ENCODE measurements around the gene PPP2R5D.

PPP2R5D gene

GRCh38 chr6:42984924-42985475, 630 bp downstream of the PPP2R5D start:
- Histone ChIP-seq H3K4me1 (ENCODE audit: insufficient read depth, low read length) (peaks cover 49% of the 10 kb centered on the region), H3K9ac (ENCODE audit: low read depth, low read length) (peak overlapping the region; percentile 86), H3K4me3 (ENCODE audit: low read depth in 1 of 2, low read length in 2 of 2) (peak overlapping the region; percentile 57 to 74; a peak in 3 of 4 replicates), H3K4me2 (ENCODE audit: insufficient read depth, low read length) (peak overlapping the region; percentile 81), H3K79me2 (ENCODE audit: insufficient read depth, low read length) (peaks cover 59% of the 10 kb centered on the region), H2AFZ (ENCODE audit: low read depth, low read length) (peak overlapping the region; percentile 65), H3K9me3 (ENCODE audit: insufficient read depth, low read length, severe bottlenecking) (no peaks in the 10 kb centered on the region), H4K20me1 (ENCODE audit: insufficient read depth, low read length) (peaks cover 12% of the 10 kb centered on the region; the same call in 1 of the 2 replicates), H3K27me3 (ENCODE audit: insufficient read depth, low read length, poor library complexity) (no peaks in the 10 kb centered on the region), H3K36me3 (ENCODE audit: insufficient read depth, low read length) (peaks cover 26% of the 10 kb centered on the region), H3K27ac (ENCODE audit: low read length) (peak overlapping the region; percentile 75)
- ATAC-seq (ENCODE audit: insufficient read depth, low read depth) = peak; percentile 7; the same call in 2 of the 3 replicates
- DNase-seq = peak; percentile 48
- no peak for TF ChIP-seq CTCF (IDR thresholded peaks at IDR 0.05; ENCODE audit: borderline replicate concordance, extremely low read depth, low read length, poor library complexity, severe bottlenecking)
- TF ChIP-seq EZH2 (IDR thresholded peaks at IDR 0.05; ENCODE audit: borderline replicate concordance, low read depth, low read length, severe bottlenecking) = no peak

- peaks cover 45% of the 10 kb centered on the region for H3K4me1 ChIP-seq (ENCODE audit: insufficient read depth, low read length)
- DNase-seq (no peak), ATAC-seq (ENCODE audit: insufficient read depth, low read depth) (no peak)
- no peak overlapping the region for H3K4me3 ChIP-seq (ENCODE audit: low read depth in 1 of 2, low read length in 2 of 2)
- peaks cover 75% of the 10 kb centered on the region for H3K79me2 ChIP-seq (ENCODE audit: insufficient read depth, low read length)
- H3K27me3 ChIP-seq (ENCODE audit: insufficient read depth, low read length, poor library complexity) = no peaks in the 10 kb centered on the region
- H3K9me3 ChIP-seq (ENCODE audit: insufficient read depth, low read length, severe bottlenecking) = no peaks in the 10 kb centered on the region
- H2AFZ ChIP-seq (ENCODE audit: low read depth, low read length) = no peak overlapping the region
- peaks cover 12% of the 10 kb centered on the region; the same call in 1 of the 2 replicates for H4K20me1 ChIP-seq (ENCODE audit: insufficient read depth, low read length)
- H3K27ac ChIP-seq (ENCODE audit: low read length) = no peak overlapping the region
- H3K4me2 ChIP-seq (ENCODE audit: insufficient read depth, low read length) = 0 out of 2 replicates have a peak overlapping the region, but pooled peaks have one; percentile 81
- H3K9ac ChIP-seq (ENCODE audit: low read depth, low read length) = 0 out of 2 replicates have a peak overlapping the region, but pooled peaks have one; percentile 0
- peaks cover 43% of the 10 kb centered on the region for H3K36me3 ChIP-seq (ENCODE audit: insufficient read depth, low read length)
- no peak for TF ChIP-seq EZH2 (IDR thresholded peaks at IDR 0.05; ENCODE audit: borderline replicate concordance, low read depth, low read length, severe bottlenecking)
- TF ChIP-seq CTCF (IDR thresholded peaks at IDR 0.05; ENCODE audit: borderline replicate concordance, extremely low read depth, low read length, poor library complexity, severe bottlenecking) = no peak
Observed at GRCh38 chr6:42987533-42988451, 3.4 kb downstream of the PPP2R5D start.

GRCh38 chr6:42988486-42989020, 4.2 kb downstream of the PPP2R5D start:
- Histone ChIP-seq H3K27me3 (ENCODE audit: insufficient read depth, low read length, poor library complexity) (no peaks in the 10 kb centered on the region), H2AFZ (ENCODE audit: low read depth, low read length) (no peak overlapping the region), H3K27ac (ENCODE audit: low read length) (no peak overlapping the region), H3K9me3 (ENCODE audit: insufficient read depth, low read length, severe bottlenecking) (no peaks in the 10 kb centered on the region), H3K79me2 (ENCODE audit: insufficient read depth, low read length) (peaks cover 76% of the 10 kb centered on the region), H3K4me1 (ENCODE audit: insufficient read depth, low read length) (peaks cover 40% of the 10 kb centered on the region), H3K4me3 (ENCODE audit: low read depth in 1 of 2, low read length in 2 of 2) (no peak overlapping the region), H4K20me1 (ENCODE audit: insufficient read depth, low read length) (peaks cover 12% of the 10 kb centered on the region; the same call in 1 of the 2 replicates), H3K4me2 (ENCODE audit: insufficient read depth, low read length) (no peak overlapping the region), H3K9ac (ENCODE audit: low read depth, low read length) (no peak overlapping the region), H3K36me3 (ENCODE audit: insufficient read depth, low read length) (peaks cover 43% of the 10 kb centered on the region)
- TF ChIP-seq EZH2 (IDR thresholded peaks at IDR 0.05; ENCODE audit: borderline replicate concordance, low read depth, low read length, severe bottlenecking) (no peak), CTCF (IDR thresholded peaks at IDR 0.05; ENCODE audit: borderline replicate concordance, extremely low read depth, low read length, poor library complexity, severe bottlenecking) (no peak)
- no peak for ATAC-seq (ENCODE audit: insufficient read depth, low read depth)
- no peak for DNase-seq

Measured in DND-41 (cell line).